GM23338 (cell line): ENCODE measurements around the gene AP3M1. TPM values are rescaled to one million over a fixed set of nuclear protein-coding genes. Genes with fewer than 3 reads are reported as not detected.

Source experiments
- ATAC-seq: fragments of 200-7000 bp; cut with Tn5 transposase; 3 replicates; pipeline ENCODE4 v1.9.1; 2020
- DNase-seq: peaks from one replicate; pipeline ENCODE4 v3.0.0-alpha.2; 2015; ENCODE audit warnings: low spot score
- H2AFZ ChIP-seq: fragments of 200-600 bp; sonication (generic); 2 replicates; pipeline ENCODE4 v1.8.0; 2016; ENCODE audit warnings: antibody characterized with exemption, mild to moderate bottlenecking, moderate library complexity
- H3F3A ChIP-seq: fragments of 200-600 bp; sonication (generic); replicated peaks from 2 replicates; pipeline ENCODE4 v1.8.0; 2017; ENCODE audit warnings: antibody characterized with exemption, mixed run types, low read depth
- H3K27ac ChIP-seq: fragments of 200-600 bp; sonication (generic); 2 replicates; pipeline ENCODE4 v1.6.1; 2016; ENCODE audit warnings: low read depth
- H3K27me3 ChIP-seq: fragments of 200-600 bp; sonication (generic); 2 replicates; pipeline ENCODE4 v1.8.0; 2016; ENCODE audit warnings: mild to moderate bottlenecking, mixed run types, moderate library complexity; ENCODE audit not compliant: insufficient read depth
- H3K36me3 ChIP-seq: fragments of 200-600 bp; sonication (generic); 2 replicates; pipeline ENCODE4 v1.8.0; 2016; ENCODE audit warnings: mild to moderate bottlenecking; ENCODE audit not compliant: insufficient read depth
- H3K4me1 ChIP-seq: fragments of 200-600 bp; sonication (generic); 2 replicates; pipeline ENCODE4 v1.8.0; 2016; ENCODE audit warnings: mild to moderate bottlenecking, moderate library complexity; ENCODE audit not compliant: insufficient read depth
- H3K4me2 ChIP-seq: fragments of 200-600 bp; sonication (generic); 2 replicates; pipeline ENCODE4 v1.7.1; 2017; ENCODE audit warnings: mixed run types
- H3K4me3 ChIP-seq: fragments of 200-600 bp; sonication (generic); 2 replicates; pipeline ENCODE4 v1.6.1; 2016; ENCODE audit warnings: mixed run types
- H3K79me2 ChIP-seq: fragments of 200-600 bp; sonication (generic); replicated peaks from 2 replicates; pipeline ENCODE4 v1.8.0; 2017; ENCODE audit warnings: mild to moderate bottlenecking; ENCODE audit not compliant: insufficient read depth
- H3K9me2 ChIP-seq: fragments of 200-600 bp; sonication (generic); 2 replicates; pipeline ENCODE4 v1.8.0; 2017; ENCODE audit not compliant: insufficient read depth
- H4K20me1 ChIP-seq: fragments of 200-600 bp; sonication (generic); replicated peaks from 2 replicates; pipeline ENCODE4 v1.8.0; 2017; ENCODE audit warnings: mild to moderate bottlenecking; ENCODE audit not compliant: insufficient read depth
- H3K27ac Mint-ChIP-seq: 2 replicates; pipeline ENCODE4 v1.8.0; 2020; ENCODE audit warnings: inconsistent platforms, mild to moderate bottlenecking, moderate library complexity, mixed read lengths
- H3K27me3 Mint-ChIP-seq: 3 replicates; pipeline ENCODE4 v1.8.0; 2022; ENCODE audit warnings: low read depth, mild to moderate bottlenecking, moderate library complexity, mixed read lengths, inconsistent platforms; ENCODE audit not compliant: insufficient read depth, poor library complexity
- H3K36me3 Mint-ChIP-seq: 3 replicates; pipeline ENCODE4 v1.8.0; 2021; ENCODE audit warnings: low read depth, mild to moderate bottlenecking, inconsistent platforms, moderate library complexity, mixed read lengths
- H3K4me1 Mint-ChIP-seq: 3 replicates; pipeline ENCODE4 v1.8.0; 2020; ENCODE audit warnings: mild to moderate bottlenecking, inconsistent platforms, mixed read lengths
- H3K4me3 Mint-ChIP-seq: 3 replicates; pipeline ENCODE4 v1.8.0; 2021; ENCODE audit warnings: moderate library complexity, mild to moderate bottlenecking, inconsistent platforms, mixed read lengths
- H3K9me3 Mint-ChIP-seq: 3 replicates; pipeline ENCODE4 v1.8.0; 2020; ENCODE audit warnings: moderate library complexity, mild to moderate bottlenecking, inconsistent platforms, mixed read lengths
- CREB1 ChIP-seq: fragments of 250-450 bp; sonication (Bioruptor Pico); IDR thresholded peaks from 2 replicates; pipeline ENCODE4 v1.5.0; 2020; ENCODE audit warnings: low read depth, mild to moderate bottlenecking, moderate library complexity
- CTCF ChIP-seq, 2 experiments: fragments of 200-600 bp in 1 of 2; sonication (generic) in 1 of 2; conservative IDR thresholded peaks; 2 replicates each; pipeline versions ENCODE4 v1.5.1 to v1.6.1; 2016 to 2017; ENCODE audit warnings: antibody characterized with exemption in 2 of 2, low read depth in 2 of 2, mild to moderate bottlenecking in 2 of 2, moderate library complexity in 1 of 2
- ETS1 ChIP-seq: IDR thresholded peaks from 2 replicates; pipeline ENCODE4 v1.6.1; 2016; ENCODE audit warnings: antibody characterized with exemption
- EZH2 ChIP-seq: fragments of 200-600 bp; sonication (generic); IDR thresholded peaks from one replicate; pipeline ENCODE4 v1.8.0; 2017; ENCODE audit warnings: antibody characterized with exemption, mild to moderate bottlenecking, low read depth; ENCODE audit not compliant: unreplicated experiment
- EZH2phosphoT487 ChIP-seq: fragments of 200-600 bp; sonication (generic); IDR thresholded peaks from one replicate; pipeline ENCODE4 v1.8.1; 2018; ENCODE audit warnings: antibody characterized with exemption; ENCODE audit not compliant: unreplicated experiment
- JUNB ChIP-seq: IDR thresholded peaks from one replicate; pipeline ENCODE4 v1.6.1; 2016; ENCODE audit warnings: antibody characterized with exemption; ENCODE audit not compliant: unreplicated experiment
- NANOG ChIP-seq: IDR thresholded peaks from 2 replicates; pipeline ENCODE4 v1.6.1; 2016; ENCODE audit warnings: antibody characterized with exemption, borderline replicate concordance
- POLR2AphosphoS5 ChIP-seq: IDR thresholded peaks from 2 replicates; pipeline ENCODE4 v1.6.1; 2016; ENCODE audit warnings: antibody characterized with exemption, low read depth
- REST ChIP-seq: IDR thresholded peaks from one replicate; pipeline ENCODE4 v1.6.1; 2018; ENCODE audit warnings: antibody characterized with exemption; ENCODE audit not compliant: unreplicated experiment
- STAT1 ChIP-seq: IDR thresholded peaks from one replicate; pipeline ENCODE4 v1.6.1; 2016; ENCODE audit warnings: antibody characterized with exemption; ENCODE audit not compliant: unreplicated experiment
- ZNF114 ChIP-seq: fragments of 250-450 bp; sonication (Bioruptor Pico); IDR thresholded peaks from 2 replicates; pipeline ENCODE4 v1.5.0; 2020; ENCODE audit warnings: mild to moderate bottlenecking, moderate library complexity
- ZNF331 ChIP-seq: fragments of 250-450 bp; sonication (Bioruptor Pico); IDR thresholded peaks from 2 replicates; pipeline ENCODE4 v1.5.0; 2020; ENCODE audit warnings: low read depth, mild to moderate bottlenecking, moderate library complexity
- ZNF462 ChIP-seq: fragments of 250-450 bp; sonication (Bioruptor Pico); IDR thresholded peaks from 2 replicates; pipeline ENCODE4 v1.5.0; 2020; ENCODE audit warnings: mild to moderate bottlenecking, moderate library complexity
- polyA plus RNA-seq: library from polyadenylated mRNA; unstranded; fragments of >200 nt; fragmentation: Nextera tagmentation; extraction: Ambion mirVana; gene quantifications from 2 replicates; pipeline ENCODE4 v1.2.1, GENCODE V29; 2016
- total RNA-seq: library from RNA; depleted of rRNA; stranded (reverse); fragments of >200 nt; shearing (Covaris generic); gene quantifications from 2 replicates; pipeline ENCODE4 v1.2.3, GENCODE V29; 2014

The AP3M1 gene
- total and polyA plus RNA-seq, 2 experiments from 2014 or later, result 13.8 to 41.7 TPM

- Mint-ChIP-seq H3K27ac (peak overlapping the region; percentile 96), H3K4me1 (peaks cover 41% of the 10 kb centered on the region), H3K4me3 (peak overlapping the region; percentile 88), H3K9me3 (no peaks in the 10 kb centered on the region), H3K27me3 (no peaks in the 10 kb centered on the region), H3K36me3 (no peaks in the 10 kb centered on the region)
- TF ChIP-seq CREB1 (no peak), CTCF (conservative IDR thresholded peaks at IDR 0.05; ENCODE audit: low read depth in 2 of 2) (no peak), EZH2phosphoT487 (no peak), ETS1 (no peak), NANOG (no peak), JUNB (no peak), STAT1 (no peak), EZH2 (no peak), POLR2AphosphoS5 (no peak), ZNF114 (no peak), ZNF462 (CRISPR knock-in tag) (no peak), REST (no peak), ZNF331 (CRISPR knock-in tag) (no peak)
- H3K4me3 ChIP-seq, result peak overlapping the region; percentile 91
- H3K27ac ChIP-seq, result peak overlapping the region; percentile 88
- no peaks in the 10 kb centered on the region for H3K36me3 ChIP-seq
- peak overlapping the region; percentile 77; the same call in 1 of the 2 replicates for H2AFZ ChIP-seq
- H3K79me2 ChIP-seq, result peaks cover 51% of the 10 kb centered on the region
- no peaks in the 10 kb centered on the region for H3K9me2 ChIP-seq
- no peaks in the 10 kb centered on the region for H3K27me3 ChIP-seq
- DNase-seq (peak; percentile 27), ATAC-seq (peak; percentile 7)
- peak overlapping the region; percentile 94 for H3K4me2 ChIP-seq
- peaks cover 35% of the 10 kb centered on the region for H3K4me1 ChIP-seq
- H4K20me1 ChIP-seq, result no peaks in the 10 kb centered on the region
- H3F3A ChIP-seq, result no peaks in the 10 kb centered on the region
These were observed 26.6 kb upstream of the AP3M1 start for GRCh38 chr10:74177140-74177677.
